ENCODE measurements around the gene PLAAT2. TPM values are rescaled to one million over a fixed set of nuclear protein-coding genes. Genes with fewer than 3 reads are reported as not detected.

PLAAT2 gene
- total and polyA plus RNA-seq, 2 experiments from 2014 or later, result 0.77 to 1.9 TPM

DNA sequence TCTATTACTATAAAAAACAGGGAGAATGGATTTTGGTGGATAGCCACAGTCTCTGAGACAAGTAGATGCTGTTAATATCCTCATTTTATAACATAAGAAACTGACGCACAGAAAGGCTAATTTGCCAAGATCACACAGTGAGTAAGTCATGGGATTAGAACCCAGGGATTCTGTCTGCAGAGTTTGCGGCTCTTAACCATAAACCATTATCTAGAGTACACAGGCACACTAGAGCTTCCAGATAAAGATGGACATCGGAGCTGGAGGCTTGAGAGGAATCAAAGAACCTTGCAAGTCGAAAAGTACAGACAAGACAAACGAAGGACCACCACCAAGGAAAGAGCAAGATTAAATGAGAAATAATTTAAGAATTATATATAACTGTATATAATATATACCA is 46.0 kb downstream of the PLAAT2 start:
- Histone ChIP-seq H3K4me1 (ENCODE audit: insufficient read depth) (no peaks in the 10 kb centered on the region), H2AFZ (no peak overlapping the region), H3K4me2 (no peak overlapping the region), H3K36me3 (replicated peaks; ENCODE audit: insufficient read depth, low read depth) (no peaks in the 10 kb centered on the region), H4K20me1 (ENCODE audit: insufficient read depth, poor library complexity, severe bottlenecking) (no peaks in the 10 kb centered on the region), H3K9me3 (ENCODE audit: low read depth) (no peaks in the 10 kb centered on the region), H3K4me3 (no peak overlapping the region), H3K9me2 (replicated peaks; ENCODE audit: insufficient read depth) (no peaks in the 10 kb centered on the region), H3K27ac (no peak overlapping the region), H3K27me3 (no peaks in the 10 kb centered on the region), H3K79me2 (no peaks in the 10 kb centered on the region)
- TF ChIP-seq, protein P1, sequence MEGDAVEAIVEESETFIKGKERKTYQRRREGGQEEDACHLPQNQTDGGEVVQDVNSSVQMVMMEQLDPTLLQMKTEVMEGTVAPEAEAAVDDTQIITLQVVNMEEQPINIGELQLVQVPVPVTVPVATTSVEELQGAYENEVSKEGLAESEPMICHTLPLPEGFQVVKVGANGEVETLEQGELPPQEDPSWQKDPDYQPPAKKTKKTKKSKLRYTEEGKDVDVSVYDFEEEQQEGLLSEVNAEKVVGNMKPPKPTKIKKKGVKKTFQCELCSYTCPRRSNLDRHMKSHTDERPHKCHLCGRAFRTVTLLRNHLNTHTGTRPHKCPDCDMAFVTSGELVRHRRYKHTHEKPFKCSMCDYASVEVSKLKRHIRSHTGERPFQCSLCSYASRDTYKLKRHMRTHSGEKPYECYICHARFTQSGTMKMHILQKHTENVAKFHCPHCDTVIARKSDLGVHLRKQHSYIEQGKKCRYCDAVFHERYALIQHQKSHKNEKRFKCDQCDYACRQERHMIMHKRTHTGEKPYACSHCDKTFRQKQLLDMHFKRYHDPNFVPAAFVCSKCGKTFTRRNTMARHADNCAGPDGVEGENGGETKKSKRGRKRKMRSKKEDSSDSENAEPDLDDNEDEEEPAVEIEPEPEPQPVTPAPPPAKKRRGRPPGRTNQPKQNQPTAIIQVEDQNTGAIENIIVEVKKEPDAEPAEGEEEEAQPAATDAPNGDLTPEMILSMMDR (IDR thresholded peaks at IDR 0.05; ENCODE audit: poor library complexity), result no peak
- TF ChIP-seq EZH2 (IDR thresholded peaks at IDR 0.05; ENCODE audit: borderline replicate concordance) (no peak), EZH2phosphoT487 (IDR thresholded peaks at IDR 0.05; ENCODE audit: low read depth, severe bottlenecking, unreplicated experiment) (no peak)
- WGBS (ENCODE audit: low lambda C conversion rate, missing lambda C conversion rate), result 67% methylated on average over 5 of the region's 5 CpGs
- DNase-seq (ENCODE audit: low spot score), result no peak

DNA sequence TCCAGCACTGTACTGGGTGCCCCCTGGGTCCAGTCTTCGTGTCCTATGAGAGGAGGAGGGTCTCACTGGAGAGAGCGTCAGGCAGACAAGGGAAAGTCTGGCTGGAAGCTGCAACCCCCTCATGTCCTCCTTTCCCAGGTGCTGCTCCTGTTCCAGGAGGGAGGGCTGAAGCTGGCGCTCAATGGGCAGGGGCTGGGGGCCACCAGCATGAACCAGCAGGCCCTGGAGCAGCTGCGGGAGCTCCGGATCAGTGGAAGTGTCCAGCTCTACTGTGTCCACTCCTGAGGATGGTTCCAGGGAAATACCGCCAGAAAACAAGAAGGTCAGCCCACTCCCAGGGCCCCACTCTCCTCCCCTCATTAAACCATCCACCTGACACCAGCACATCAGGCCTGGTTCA is 47.1 kb downstream of the PLAAT2 start:
- Histone ChIP-seq H3K4me2 (no peak overlapping the region), H3K36me3 (replicated peaks; ENCODE audit: insufficient read depth, low read depth) (no peaks in the 10 kb centered on the region), H2AFZ (no peak overlapping the region), H3K4me3 (no peak overlapping the region), H3K9me2 (replicated peaks; ENCODE audit: insufficient read depth) (no peaks in the 10 kb centered on the region), H3K79me2 (no peaks in the 10 kb centered on the region), H4K20me1 (ENCODE audit: insufficient read depth, poor library complexity, severe bottlenecking) (no peaks in the 10 kb centered on the region), H3K27me3 (no peaks in the 10 kb centered on the region), H3K9me3 (ENCODE audit: low read depth) (no peaks in the 10 kb centered on the region), H3K4me1 (ENCODE audit: insufficient read depth) (no peaks in the 10 kb centered on the region), H3K27ac (no peak overlapping the region)
- TF ChIP-seq, protein P1 (IDR thresholded peaks at IDR 0.05; ENCODE audit: poor library complexity), result no peak
- no peak for TF ChIP-seq EZH2phosphoT487 (IDR thresholded peaks at IDR 0.05; ENCODE audit: low read depth, severe bottlenecking, unreplicated experiment)
- no peak for TF ChIP-seq EZH2 (IDR thresholded peaks at IDR 0.05; ENCODE audit: borderline replicate concordance)
- WGBS (ENCODE audit: low lambda C conversion rate, missing lambda C conversion rate), result 95% methylated on average over 6 of the region's 6 CpGs
- DNase-seq (ENCODE audit: low spot score), result no peak

DNA sequence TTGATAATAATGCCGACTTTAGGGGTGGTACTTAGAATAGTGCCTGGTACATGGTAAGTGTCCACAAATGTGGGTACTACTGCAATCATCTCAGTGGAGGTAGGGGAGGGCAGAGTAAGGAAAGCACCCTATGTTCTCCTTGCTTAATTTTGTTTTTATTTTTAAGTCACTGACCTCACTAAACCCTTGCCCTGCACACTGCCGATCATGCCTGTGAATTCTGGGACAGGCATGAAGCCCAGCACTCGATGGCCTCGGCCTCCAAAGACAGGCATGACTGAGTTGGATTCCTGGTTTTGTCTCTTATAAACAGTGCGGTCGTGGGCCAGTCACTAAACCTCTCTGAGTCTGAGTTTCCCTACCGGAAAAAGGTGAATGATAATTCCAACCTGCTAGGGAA is 50.4 kb downstream of the PLAAT2 start:
- no peaks in the 10 kb centered on the region for H3K9me3 ChIP-seq (ENCODE audit: low read depth)
- DNase-seq (ENCODE audit: low spot score), result no peak
- H3K4me3 ChIP-seq, result no peak overlapping the region
- no peaks in the 10 kb centered on the region for H3K27me3 ChIP-seq
- H3K79me2 ChIP-seq, result no peaks in the 10 kb centered on the region
- no peak overlapping the region for H2AFZ ChIP-seq
- H4K20me1 ChIP-seq (ENCODE audit: insufficient read depth, poor library complexity, severe bottlenecking), result no peaks in the 10 kb centered on the region
- no peaks in the 10 kb centered on the region for H3K9me2 ChIP-seq (replicated peaks; ENCODE audit: insufficient read depth)
- 92% methylated on average over 7 of the region's 7 CpGs for WGBS (ENCODE audit: low lambda C conversion rate, missing lambda C conversion rate)
- no peaks in the 10 kb centered on the region for H3K36me3 ChIP-seq (replicated peaks; ENCODE audit: insufficient read depth, low read depth)
- no peak overlapping the region for H3K27ac ChIP-seq
- no peaks in the 10 kb centered on the region for H3K4me1 ChIP-seq (ENCODE audit: insufficient read depth)
- H3K4me2 ChIP-seq, result no peak overlapping the region
- TF ChIP-seq EZH2phosphoT487 (IDR thresholded peaks at IDR 0.05; ENCODE audit: low read depth, severe bottlenecking, unreplicated experiment), result no peak
- TF ChIP-seq, protein P1 (IDR thresholded peaks at IDR 0.05; ENCODE audit: poor library complexity), result no peak
- TF ChIP-seq EZH2 (IDR thresholded peaks at IDR 0.05; ENCODE audit: borderline replicate concordance), result no peak

Measured in hepatocyte (in vitro differentiated cells).